GM18951 (cell line): ENCODE measurements around the gene TUFM.
"Not testable (repeated sequence)": the region's sequence is repeated elsewhere in the genome, so short reads cannot be mapped to it uniquely, and the experiment has no call there.

Experiments used
- POLR2A ChIP-seq: IDR thresholded peaks from 4 replicates; pipeline ENCODE4 v1.6.1; 2011; ENCODE audit warnings: mild to moderate bottlenecking; ENCODE audit not compliant: insufficient read length, insufficient read depth; ENCODE audit errors: extremely low read depth
- in situ Hi-C: fragments of 300-500 bp; cut with MboI; formaldehyde crosslinking; loops from one replicate; pipeline ENCODE4 v1.12.0; 2022; ENCODE audit warnings: low sequenced_read_pairs, mixed read lengths, inconsistent platforms; ENCODE audit not compliant: unreplicated experiment

TUFM gene

DNA sequence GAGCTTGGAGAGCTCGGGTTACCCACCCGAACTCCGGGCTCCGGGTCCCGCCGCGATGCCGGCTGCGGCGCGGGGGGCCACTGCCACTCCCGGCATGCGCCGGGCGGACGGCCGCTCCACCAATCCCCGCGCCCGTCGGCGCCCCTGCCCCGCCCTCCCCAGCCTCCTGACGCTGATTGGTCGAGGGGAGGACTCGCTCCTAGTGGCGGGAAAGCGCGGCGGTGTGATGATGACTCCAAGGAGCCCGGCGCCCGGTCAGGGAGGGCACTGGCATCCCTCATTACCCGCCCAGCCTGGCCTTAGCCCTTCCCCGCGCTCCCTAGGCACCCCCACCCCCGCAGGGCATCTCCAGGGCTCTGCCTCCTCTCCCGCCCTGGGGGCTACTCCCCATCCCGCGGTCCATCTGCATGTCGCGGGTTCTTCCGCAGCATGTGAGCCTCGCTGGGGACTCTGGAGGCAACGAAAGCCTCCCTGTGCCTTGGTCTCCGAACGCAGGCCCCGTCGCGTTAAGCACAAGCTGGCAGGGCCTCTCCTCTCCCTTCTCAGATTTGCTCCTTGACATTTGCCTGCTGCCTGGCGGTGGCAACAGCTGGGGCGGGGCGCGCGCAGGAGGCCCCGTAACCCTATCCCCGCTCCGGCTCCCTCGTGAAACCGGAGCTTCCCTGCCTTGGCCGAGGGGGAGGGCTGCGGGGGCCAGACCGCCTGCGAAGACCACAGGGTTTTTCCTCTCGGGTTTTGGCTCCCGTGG is 33.9 kb upstream of the TUFM start:
- peak; percentile 83 for TF ChIP-seq POLR2A
- in situ Hi-C loops, result no loop called here

DNA sequence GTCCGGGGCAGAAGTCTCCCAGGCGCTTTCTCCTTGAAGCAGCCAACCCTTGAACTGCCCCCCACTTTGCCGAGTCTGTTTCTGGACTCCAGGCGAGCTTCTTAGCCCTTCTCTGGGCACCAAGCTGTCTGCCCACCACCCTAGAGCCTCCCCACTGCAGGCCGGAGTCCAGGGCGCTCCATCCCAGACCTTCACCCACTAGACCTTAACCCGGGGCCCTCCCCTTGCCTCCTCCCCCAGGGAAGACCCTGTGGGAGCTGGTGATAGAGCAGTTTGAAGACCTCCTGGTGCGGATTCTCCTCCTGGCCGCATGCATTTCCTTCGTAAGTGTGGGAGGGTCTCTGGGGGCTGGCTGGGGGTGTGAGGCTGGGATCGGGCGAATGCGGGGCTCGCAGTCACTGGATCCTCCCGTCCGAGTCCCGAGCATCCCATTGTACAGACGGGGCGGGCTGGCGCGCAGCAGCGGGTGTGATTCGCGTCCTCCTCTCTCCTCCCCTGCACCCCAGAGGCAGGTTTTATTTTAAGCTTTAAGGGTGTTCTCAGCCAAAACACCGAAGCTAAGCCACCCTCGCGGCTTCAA is 33.2 kb upstream of the TUFM start:
- in situ Hi-C loops, result no loop called here
- no peak for TF ChIP-seq POLR2A

DNA sequence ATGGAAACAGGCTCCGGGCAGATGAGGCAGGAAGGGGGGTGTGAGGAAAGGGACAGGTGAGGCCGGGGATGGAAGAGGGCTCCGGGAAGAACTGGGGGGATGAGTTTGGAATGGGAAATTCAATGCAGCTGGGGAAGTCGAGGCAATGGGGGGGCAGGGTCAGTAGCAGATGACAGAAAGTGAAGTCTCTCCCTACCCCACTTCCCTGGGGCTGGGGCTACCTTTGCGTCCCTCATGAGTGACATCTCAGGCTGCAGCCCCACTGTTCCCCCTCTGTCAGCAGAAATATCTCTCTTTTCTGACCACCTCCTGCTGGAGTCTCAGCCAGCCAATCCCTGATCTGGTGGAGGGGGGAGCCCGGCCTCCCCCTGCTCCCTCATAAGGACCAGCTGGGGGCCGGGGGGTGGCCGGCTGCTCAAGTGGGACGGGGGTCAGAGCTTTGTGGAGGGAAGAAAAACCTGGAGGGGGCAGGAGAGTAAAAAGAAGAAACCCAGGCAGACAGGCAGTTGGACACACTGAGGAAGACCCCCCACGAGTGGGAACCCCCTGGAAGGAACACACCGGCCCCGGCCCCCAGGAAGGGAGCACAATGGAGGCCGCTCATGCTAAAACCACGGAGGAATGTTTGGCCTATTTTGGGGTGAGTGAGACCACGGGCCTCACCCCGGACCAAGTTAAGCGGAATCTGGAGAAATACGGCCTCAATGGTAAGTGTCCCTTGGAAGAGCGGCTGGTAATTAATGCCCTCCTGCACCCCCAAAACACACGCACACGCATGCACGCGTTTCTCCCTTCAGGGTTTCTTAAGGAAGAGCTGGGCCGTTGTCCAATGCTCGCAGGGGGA is 32.2 kb upstream of the TUFM start, which contains the start of gene ATP2A1:
TSS of gene ATP2A1 (plus strand) at position 406 of the 844 bp plus-strand sequence. CDS start at position 590, 184 bp downstream.
- in situ Hi-C loops, result no loop called here
- no peak for TF ChIP-seq POLR2A

DNA sequence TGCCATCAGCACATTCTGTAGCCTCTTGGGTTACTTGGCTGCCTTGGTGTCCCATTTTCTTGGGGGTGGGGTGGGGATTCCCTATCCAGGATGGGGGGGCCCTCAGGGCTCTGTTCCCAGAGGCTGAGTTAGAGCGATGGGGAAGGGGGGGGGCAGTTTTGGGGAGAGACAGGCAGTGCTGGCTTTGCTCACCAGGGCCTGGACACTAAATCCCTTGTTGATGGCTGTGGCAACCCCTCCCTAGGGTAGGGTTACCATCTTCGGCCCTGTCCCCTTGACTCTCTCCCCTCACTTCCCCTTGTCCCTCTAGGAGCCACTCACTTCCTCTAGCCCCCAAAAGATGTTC is 31.5 kb upstream of the TUFM start:
- in situ Hi-C loops, result no loop called here
- TF ChIP-seq POLR2A, result no peak

DNA sequence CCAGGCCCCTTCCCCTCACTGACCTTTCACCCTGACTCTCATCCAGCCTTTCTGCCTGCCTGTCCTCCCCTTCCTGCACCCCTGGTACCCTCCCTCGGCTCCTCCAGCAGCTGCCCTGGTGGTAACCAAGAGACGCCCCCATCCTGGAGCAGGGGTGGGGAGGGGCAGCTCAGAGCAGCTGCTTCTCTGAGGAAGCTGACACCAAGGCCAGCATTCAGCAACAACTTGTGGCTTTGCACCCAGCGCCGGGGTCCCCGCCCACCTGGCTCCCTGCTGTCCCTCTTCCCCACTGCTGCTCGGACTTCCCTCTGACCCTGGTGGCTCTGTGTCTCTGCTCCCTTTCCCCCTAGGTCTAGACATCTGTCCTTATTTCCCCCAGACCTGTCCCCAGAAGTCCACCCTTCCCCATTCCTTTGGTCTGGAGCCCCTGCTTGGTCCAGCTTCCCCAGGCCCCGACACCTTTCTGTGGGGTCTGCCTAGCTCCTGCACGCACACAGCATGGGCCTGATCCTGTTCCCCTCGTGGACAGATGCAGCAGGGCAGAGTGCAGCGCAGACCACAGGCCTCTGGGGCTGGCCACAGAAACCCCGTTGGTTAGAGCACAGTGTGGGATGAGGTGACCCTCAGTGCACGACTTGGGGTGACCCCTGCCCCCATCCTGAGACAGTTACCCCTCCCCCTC is 31.0 kb upstream of the TUFM start:
- no peak for TF ChIP-seq POLR2A
- in situ Hi-C loops, result no loop called here

DNA sequence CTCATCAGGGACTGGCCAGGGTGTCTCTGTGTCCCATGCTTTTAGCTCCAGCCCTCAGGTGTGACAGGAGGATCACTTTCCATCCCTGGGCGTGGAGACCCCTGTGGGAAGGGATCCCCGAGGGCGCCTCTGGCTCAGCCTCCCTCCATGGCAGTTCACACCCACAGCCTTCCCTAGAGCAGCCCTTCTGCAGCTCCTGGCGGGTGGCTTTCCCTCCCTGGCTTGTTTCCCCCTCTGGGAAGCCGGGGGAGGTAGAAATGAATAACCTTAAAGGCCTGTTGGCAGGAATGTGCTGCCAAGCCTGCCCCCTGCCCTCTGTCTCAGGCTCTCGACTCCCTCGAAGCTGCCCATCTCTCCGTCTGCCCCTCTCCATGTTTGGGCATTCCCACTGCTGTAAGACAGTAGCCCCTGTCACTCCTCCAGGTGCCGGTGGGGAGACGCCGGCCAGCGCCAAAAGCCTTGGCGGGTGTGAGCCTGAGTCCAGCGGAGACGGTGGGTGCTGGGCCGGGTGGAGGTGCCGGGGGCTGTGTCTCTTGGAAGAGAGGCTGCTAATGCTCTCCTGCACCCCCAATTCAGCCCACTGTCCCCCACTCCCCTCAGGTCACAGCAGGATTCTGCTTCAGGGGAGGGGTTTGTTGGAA is 30.0 kb upstream of the TUFM start:
- in situ Hi-C loops, result no loop called here
- TF ChIP-seq POLR2A, result no peak

DNA sequence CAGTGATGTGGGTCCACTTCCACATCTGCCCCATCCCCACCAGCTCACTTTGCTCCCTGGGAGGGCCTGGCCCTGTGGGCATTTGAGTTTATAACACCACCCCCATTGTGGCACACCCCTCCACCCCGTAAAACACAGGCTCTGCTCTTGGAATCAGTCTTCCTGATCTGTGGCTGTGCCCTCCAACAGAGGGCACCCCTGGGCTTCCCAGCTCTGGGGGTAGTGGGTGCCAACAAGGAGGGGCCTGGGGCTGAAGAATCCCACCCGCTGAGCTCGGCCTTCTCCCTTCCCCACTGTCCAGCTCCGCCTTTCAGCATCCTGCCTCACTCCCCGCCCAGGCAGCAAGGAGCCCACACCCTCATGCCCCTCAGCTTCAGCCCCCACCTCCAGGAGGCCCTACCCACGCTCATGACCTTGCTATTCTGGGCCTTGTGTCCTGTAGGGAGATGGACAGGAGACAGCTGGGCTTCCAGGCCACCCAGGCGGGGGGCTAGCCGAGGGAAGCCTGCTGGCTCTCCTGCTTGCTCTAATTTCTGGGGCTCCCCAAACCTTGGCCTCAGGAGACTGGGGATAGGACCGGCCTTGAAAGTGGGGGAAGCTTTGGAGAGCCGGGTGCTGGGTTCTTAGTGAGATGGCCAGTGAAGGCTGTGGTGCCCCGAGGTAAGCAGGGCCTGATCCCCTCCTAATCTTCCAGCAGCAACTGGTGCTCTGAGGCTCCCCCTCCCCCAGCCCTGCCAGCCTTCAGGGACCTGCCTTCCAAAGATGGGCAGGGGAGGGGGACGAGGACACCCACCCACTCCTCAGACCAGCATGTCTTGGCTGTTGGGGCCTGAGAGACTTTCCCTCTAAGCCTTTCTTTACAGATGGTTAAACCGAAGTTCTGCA is 29.2 kb upstream of the TUFM start:
- in situ Hi-C loops, result no loop called here

DNA sequence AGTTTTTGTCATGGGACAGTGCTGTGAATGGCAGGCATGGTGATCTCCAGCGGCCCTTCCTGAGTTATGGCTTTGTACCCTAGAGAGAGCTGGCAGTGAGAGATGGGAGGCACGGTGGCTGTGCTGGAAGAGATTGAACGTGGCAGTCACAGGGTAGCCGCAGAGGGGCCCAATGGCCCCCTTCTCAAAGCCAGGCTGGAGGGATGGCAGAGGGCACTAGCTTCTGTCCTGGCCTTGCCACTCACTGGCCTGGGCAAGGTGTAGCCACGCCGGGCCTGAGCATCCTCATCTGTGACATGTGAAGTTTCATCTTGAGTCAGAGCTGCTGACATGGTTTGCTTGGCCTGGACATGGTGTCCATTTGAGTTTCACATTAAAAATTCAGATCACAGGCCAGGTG is 28.3 kb upstream of the TUFM start:
- no peak for TF ChIP-seq POLR2A
- in situ Hi-C loops, result no loop called here

More for the DNA sequence above, 29.2 kb upstream of the TUFM start:
- TF ChIP-seq POLR2A, result no peak

DNA sequence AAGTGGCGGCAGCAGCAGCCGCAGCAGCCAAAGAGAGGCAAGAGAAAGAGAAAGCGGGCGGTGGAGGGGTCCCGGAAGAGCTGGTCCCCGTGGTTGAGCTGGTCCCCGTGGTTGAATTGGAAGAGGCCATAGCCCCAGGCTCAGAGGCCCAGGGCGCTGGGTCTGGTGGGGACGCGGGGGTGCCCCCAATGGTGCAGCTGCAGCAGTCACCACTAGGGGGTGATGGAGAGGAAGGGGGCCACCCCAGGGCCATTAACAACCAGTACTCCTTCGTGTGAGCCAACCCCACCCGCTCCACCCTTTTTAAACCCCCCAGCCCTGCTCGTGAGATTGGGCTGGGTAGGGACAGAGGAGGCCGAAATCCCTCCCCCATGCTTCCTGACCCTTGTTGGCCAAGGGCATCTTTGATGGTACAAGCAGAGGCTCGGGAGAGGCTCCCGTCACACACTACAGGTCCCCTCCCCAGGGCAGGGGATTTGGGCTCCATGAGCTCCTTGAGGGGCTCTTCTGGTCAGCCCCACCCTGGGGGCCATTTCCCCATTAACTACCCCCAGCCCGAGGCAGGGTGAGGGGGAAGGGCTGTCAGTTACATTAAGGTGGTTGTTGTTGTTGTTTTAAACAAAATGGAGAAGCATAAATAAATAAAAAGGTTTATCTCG is 27.5 kb upstream of the TUFM start:
- in situ Hi-C loops, result no loop called here
- TF ChIP-seq POLR2A, result no peak

DNA sequence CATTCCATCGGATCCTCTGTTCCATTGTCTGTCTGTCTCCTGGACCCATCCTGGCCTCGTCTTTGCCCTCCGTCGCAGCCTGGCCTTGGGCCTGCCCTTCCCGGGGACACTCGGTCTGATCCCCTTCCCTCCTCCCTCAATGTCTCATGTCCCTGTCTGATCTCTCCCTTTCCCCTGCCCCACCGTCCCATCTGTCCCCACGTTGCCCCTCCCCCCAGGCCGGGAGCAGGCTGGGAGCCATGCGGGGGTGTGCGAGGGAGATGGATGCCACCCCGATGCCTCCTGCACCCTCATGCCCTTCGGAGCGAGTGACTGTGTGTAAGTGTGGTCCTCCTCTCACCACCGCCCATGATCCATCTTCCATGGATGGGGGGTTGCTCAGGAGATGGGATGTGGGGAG is 26.8 kb upstream of the TUFM start:
- TF ChIP-seq POLR2A, result no peak
- in situ Hi-C loops, result no loop called here

DNA sequence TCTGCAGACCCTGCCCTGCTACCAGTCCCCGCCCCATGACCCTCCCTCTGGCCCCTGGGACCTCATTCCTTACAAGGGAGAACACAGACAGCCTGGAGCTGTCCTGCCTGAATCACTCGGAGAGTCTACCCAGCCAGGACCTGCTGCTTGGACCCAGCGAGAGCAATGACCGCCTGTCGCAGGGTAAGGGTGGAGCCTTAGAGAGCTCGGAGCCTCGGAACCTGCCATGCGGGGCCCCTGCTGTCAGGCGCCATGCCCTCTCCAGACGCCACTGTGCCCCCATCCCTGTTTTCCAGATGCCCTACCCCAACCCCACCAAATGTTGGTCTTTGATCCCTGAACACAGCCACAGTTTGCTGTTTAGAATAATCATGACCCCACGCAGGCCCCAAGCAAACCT is 23.1 kb upstream of the TUFM start:
- no peak for TF ChIP-seq POLR2A
- in situ Hi-C loops, result no loop called here

DNA sequence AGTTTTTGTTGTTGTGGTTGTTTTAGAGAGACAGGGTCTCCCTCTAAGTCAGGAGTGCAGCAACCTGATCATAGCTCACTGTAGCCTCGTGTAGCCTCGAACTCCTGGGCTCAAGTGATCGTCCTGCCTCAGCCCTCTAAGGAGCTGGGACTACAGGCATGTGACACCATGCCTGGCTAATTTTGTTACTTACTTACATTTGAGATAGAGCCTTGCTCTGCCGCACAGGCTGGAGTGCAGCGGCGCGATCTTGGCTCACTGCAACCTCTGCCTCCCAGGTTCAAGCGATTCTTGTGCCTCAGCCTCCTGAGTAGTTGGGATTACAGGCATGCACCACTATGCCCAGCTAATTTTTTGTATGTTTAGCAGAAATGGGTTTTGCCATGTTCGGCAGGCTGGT is 21.5 kb upstream of the TUFM start:
- in situ Hi-C loops, result not testable (repeated sequence)
